OCI-LY1 (cell line): Measurements from ENCODE around the gene DOCK2.

Source experiments
- EZH2 ChIP-seq: fragments of 200-600 bp; sonication (generic), shearing (Covaris generic); IDR thresholded peaks from 2 replicates; pipeline ENCODE4 v1.8.0; 2017; ENCODE audit warnings: borderline replicate concordance, mixed run types, mild to moderate bottlenecking, antibody characterized with exemption, low read length, moderate library complexity, mixed read lengths
- TF ChIP-seq, protein P1 (sequence below): fragments of 200-600 bp; sonication (generic), shearing (Covaris generic); IDR thresholded peaks from 2 replicates; pipeline ENCODE4 v1.5.1; 2017; ENCODE audit warnings: mild to moderate bottlenecking, antibody characterized with exemption, low read length, moderate library complexity, mixed read lengths

- TF ChIP-seq, protein P1, sequence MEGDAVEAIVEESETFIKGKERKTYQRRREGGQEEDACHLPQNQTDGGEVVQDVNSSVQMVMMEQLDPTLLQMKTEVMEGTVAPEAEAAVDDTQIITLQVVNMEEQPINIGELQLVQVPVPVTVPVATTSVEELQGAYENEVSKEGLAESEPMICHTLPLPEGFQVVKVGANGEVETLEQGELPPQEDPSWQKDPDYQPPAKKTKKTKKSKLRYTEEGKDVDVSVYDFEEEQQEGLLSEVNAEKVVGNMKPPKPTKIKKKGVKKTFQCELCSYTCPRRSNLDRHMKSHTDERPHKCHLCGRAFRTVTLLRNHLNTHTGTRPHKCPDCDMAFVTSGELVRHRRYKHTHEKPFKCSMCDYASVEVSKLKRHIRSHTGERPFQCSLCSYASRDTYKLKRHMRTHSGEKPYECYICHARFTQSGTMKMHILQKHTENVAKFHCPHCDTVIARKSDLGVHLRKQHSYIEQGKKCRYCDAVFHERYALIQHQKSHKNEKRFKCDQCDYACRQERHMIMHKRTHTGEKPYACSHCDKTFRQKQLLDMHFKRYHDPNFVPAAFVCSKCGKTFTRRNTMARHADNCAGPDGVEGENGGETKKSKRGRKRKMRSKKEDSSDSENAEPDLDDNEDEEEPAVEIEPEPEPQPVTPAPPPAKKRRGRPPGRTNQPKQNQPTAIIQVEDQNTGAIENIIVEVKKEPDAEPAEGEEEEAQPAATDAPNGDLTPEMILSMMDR, result no peak
- TF ChIP-seq EZH2, result no peak
These were observed 201.6 kb downstream of the DOCK2 start for GRCh38 chr5:169838688-169839087.
